Mesodermal cell (in vitro differentiated cells): ENCODE measurements around the gene ZFP1.
"Not testable (repeated sequence)": the region's sequence is repeated elsewhere in the genome, so short reads cannot be mapped to it uniquely, and the experiment has no call there.

Experiments
- H3K27ac ChIP-seq: 2 replicates; pipeline ENCODE4 v1.7.0; 2013; ENCODE audit warnings: mild to moderate bottlenecking, low read depth, low read length, moderate library complexity; ENCODE audit not compliant: severe bottlenecking
- H3K36me3 ChIP-seq: 2 replicates; pipeline ENCODE4 v1.7.1; 2013; ENCODE audit warnings: mild to moderate bottlenecking, low read length, moderate library complexity; ENCODE audit not compliant: control insufficient read depth, insufficient read depth
- H3K4me1 ChIP-seq: one replicate; pipeline ENCODE4 v1.7.1; 2013; ENCODE audit warnings: mild to moderate bottlenecking, low read length; ENCODE audit not compliant: insufficient read depth, control insufficient read depth, poor library complexity, severe bottlenecking
- H3K4me3 ChIP-seq: 2 replicates; pipeline ENCODE4 v1.7.0; 2013; ENCODE audit warnings: low read length, control low read depth, mild to moderate bottlenecking; ENCODE audit not compliant: insufficient read depth, poor library complexity, severe bottlenecking; ENCODE audit errors: extremely low read depth
- H3K9me3 ChIP-seq: 2 replicates; pipeline ENCODE4 v1.7.1; 2013; ENCODE audit warnings: mild to moderate bottlenecking, low read length, moderate library complexity; ENCODE audit not compliant: control insufficient read depth
- WGBS, 2 experiments: methylation state at CpG; one replicate each; pipeline ENCODE4 v1.1.5; 2013; ENCODE audit warnings: missing lambda C conversion rate in 2 of 2; ENCODE audit not compliant: insufficient coverage in 2 of 2; 5-methylcytosine and 5-hydroxymethylcytosine counted together

ZFP1 gene

GRCh38 chr16:75193730-75194444, 45.6 kb downstream of the ZFP1 start:
- Histone ChIP-seq H3K4me3 (no peak overlapping the region), H3K36me3 (no peaks in the 10 kb centered on the region), H3K9me3 (no peaks in the 10 kb centered on the region), H3K4me1 (peaks cover 7% of the 10 kb centered on the region), H3K27ac (no peak overlapping the region)
- WGBS, 2 experiments, result 91 to 93% methylated on average over 7 to 8 of the region's 10 CpGs

- Histone ChIP-seq H3K4me1 (peaks cover 7% of the 10 kb centered on the region), H3K4me3 (no peak overlapping the region), H3K27ac (no peak overlapping the region), H3K36me3 (no peaks in the 10 kb centered on the region), H3K9me3 (no peaks in the 10 kb centered on the region)
- WGBS, 2 experiments, result 91 to 92% methylated on average over 23 to 24 of the region's 24 CpGs
Measured at GRCh38 chr16:75195811-75196790, 47.8 kb downstream of the ZFP1 start.

GRCh38 chr16:75196836-75197235, 48.5 kb downstream of the ZFP1 start:
- Histone ChIP-seq H3K27ac (no peak overlapping the region), H3K36me3 (no peaks in the 10 kb centered on the region), H3K9me3 (no peaks in the 10 kb centered on the region), H3K4me1 (peaks cover 7% of the 10 kb centered on the region), H3K4me3 (no peak overlapping the region)
- WGBS, 2 experiments, result 87 to 96% methylated on average over 7 to 9 of the region's 9 CpGs

GRCh38 chr16:75197522-75198134, 49.3 kb downstream of the ZFP1 start:
- Histone ChIP-seq H3K4me1 (peaks cover 7% of the 10 kb centered on the region), H3K9me3 (no peaks in the 10 kb centered on the region), H3K27ac (no peak overlapping the region), H3K36me3 (no peaks in the 10 kb centered on the region), H3K4me3 (no peak overlapping the region)
- 88% methylated on average over 10 to 14 of the region's 14 CpGs for WGBS, 2 experiments

GRCh38 chr16:75198135-75198600, 49.8 kb downstream of the ZFP1 start:
- 84 to 85% methylated on average over 15 to 16 of the region's 18 CpGs for WGBS, 2 experiments
- H3K36me3 ChIP-seq, result no peaks in the 10 kb centered on the region
- H3K27ac ChIP-seq, result no peak overlapping the region
- H3K4me3 ChIP-seq, result no peak overlapping the region
- H3K4me1 ChIP-seq, result peaks cover 7% of the 10 kb centered on the region
- H3K9me3 ChIP-seq, result no peaks in the 10 kb centered on the region

GRCh38 chr16:75202069-75202590, 53.8 kb downstream of the ZFP1 start:
- no peak overlapping the region for H3K27ac ChIP-seq
- 95 to 97% methylated on average over 5 to 7 of the region's 13 CpGs for WGBS, 2 experiments
- no peaks in the 10 kb centered on the region for H3K9me3 ChIP-seq
- no peak overlapping the region for H3K4me3 ChIP-seq
- H3K36me3 ChIP-seq, result no peaks in the 10 kb centered on the region
- H3K4me1 ChIP-seq, result peaks cover 7% of the 10 kb centered on the region

- 87 to 95% methylated on average over 10 of the region's 12 CpGs for WGBS, 2 experiments
- H3K27ac ChIP-seq, result no peak overlapping the region
Measured at GRCh38 chr16:75203096-75203495, 54.8 kb downstream of the ZFP1 start.

GRCh38 chr16:75203667-75204409, 55.5 kb downstream of the ZFP1 start:
- no peaks in the 10 kb centered on the region for H3K4me1 ChIP-seq
- no peaks in the 10 kb centered on the region for H3K36me3 ChIP-seq
- WGBS, 2 experiments, result 72 to 79% methylated on average over 11 to 12 of the region's 13 CpGs

More at GRCh38 chr16:75203096-75203495, 54.8 kb downstream of the ZFP1 start:
- Histone ChIP-seq H3K4me3 (no peak overlapping the region), H3K9me3 (no peaks in the 10 kb centered on the region), H3K4me1 (peaks cover 3% of the 10 kb centered on the region), H3K36me3 (no peaks in the 10 kb centered on the region)

GRCh38 chr16:75204410-75204758, 56.1 kb downstream of the ZFP1 start:
- Histone ChIP-seq H3K4me1 (no peaks in the 10 kb centered on the region), H3K4me3 (no peak overlapping the region), H3K9me3 (no peaks in the 10 kb centered on the region), H3K36me3 (no peaks in the 10 kb centered on the region), H3K27ac (no peak overlapping the region)
- WGBS, 2 experiments, result 90 to 94% methylated on average over 2 of the region's 6 CpGs

More at GRCh38 chr16:75203667-75204409, 55.5 kb downstream of the ZFP1 start:
- Histone ChIP-seq H3K4me3 (no peak overlapping the region), H3K9me3 (no peaks in the 10 kb centered on the region), H3K27ac (no peak overlapping the region)

GRCh38 chr16:75204905-75205304, 56.6 kb downstream of the ZFP1 start:
- WGBS, 2 experiments, result no CpG with 5 or more reads among the region's 20 CpGs
- H3K4me3 ChIP-seq, result not testable (repeated sequence)

More at GRCh38 chr16:75204905-75205304, 56.6 kb downstream of the ZFP1 start:
- not testable (repeated sequence) for H3K4me1 ChIP-seq, H3K9me3 ChIP-seq, H3K36me3 ChIP-seq, H3K27ac ChIP-seq
